ENCODE results near the gene GNAT1. TPM values are rescaled to one million over a fixed set of nuclear protein-coding genes. Genes with fewer than 3 reads are reported as not detected.

GNAT1 gene
- total and polyA plus RNA-seq, 2 of the 13 experiments (the other 11 are each of a cell fraction or from before 2014, with no cell fraction given): 0.15 TPM; not detected in 1

DNA sequence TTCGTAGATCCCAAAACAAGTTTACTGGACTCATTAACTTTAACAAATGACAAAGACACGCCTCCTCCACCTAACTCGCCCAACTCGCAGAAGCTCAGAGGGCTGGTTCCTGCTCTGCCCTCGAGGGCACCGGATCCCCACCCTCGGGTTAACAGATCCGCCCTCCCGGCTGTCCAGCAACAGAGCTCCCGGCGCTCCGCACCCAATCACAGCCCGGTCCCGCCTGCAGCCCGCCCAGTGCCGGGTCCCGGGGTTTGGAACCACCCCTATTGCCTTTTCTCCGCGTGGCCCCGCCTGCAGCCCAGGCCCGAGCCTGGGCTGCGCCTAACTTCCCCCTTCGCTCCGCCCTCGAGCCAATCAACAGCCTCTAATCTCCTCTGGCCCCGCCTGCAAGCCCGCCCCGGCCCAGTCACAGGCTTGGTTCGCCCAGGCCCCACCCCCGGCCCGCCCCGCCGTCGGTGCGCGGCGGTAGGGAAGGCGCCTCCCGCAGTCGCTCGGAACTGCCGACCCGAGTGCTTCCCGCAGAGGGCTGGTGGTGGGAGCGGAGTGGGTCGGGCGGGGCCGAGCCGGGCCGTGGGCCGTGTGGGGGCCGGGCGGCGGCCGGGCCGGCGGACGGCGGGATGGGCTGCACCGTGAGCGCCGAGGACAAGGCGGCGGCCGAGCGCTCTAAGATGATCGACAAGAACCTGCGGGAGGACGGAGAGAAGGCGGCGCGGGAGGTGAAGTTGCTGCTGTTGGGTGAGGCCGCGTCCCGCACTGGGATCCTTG lies 44.5 kb downstream of the GNAT1 start, which contains the start of gene GNAI2 (continued):
- TF ChIP-seq POLR2G (IDR thresholded peaks at IDR 0.05; ENCODE audit: low read depth, low read length) (peak; percentile 76), ZIK1 (CRISPR knock-in tag; IDR thresholded peaks at IDR 0.05; ENCODE audit: borderline replicate concordance, low read depth) (0 out of 2 replicates have a peak, but pooled peaks have one; percentile 59), ZNF232 (CRISPR knock-in tag; IDR thresholded peaks at IDR 0.05; ENCODE audit: borderline replicate concordance) (no peak), TP53 (CRISPR knock-in tag; conservative IDR thresholded peaks at IDR 0.05) (no peak), HNRNPLL (IDR thresholded peaks at IDR 0.05; ENCODE audit: low read depth, low read length, poor library complexity, severe bottlenecking) (peak; percentile 73), REL (CRISPR knock-in tag; conservative IDR thresholded peaks at IDR 0.05) (no peak), IKZF4 (CRISPR knock-in tag; IDR thresholded peaks at IDR 0.05; ENCODE audit: borderline replicate concordance, low read depth, not compliant biosample characterization) (peak; percentile 24), EP300 (IDR thresholded peaks at IDR 0.05; ENCODE audit: low read depth in 2 of 2, low read length in 2 of 2) (no peak), EP300 (CRISPR knock-in tag; IDR thresholded peaks at IDR 0.05; ENCODE audit: borderline replicate concordance) (no peak), MEIS2 (CRISPR knock-in tag; IDR thresholded peaks at IDR 0.05) (0 out of 2 replicates have a peak, but pooled peaks have one; percentile 13), MXI1 (IDR thresholded peaks at IDR 0.05; ENCODE audit: borderline replicate concordance, low read depth, low read length) (peak; percentile 62; the same call in 1 of the 3 replicates), SP2 (CRISPR knock-in tag; IDR thresholded peaks at IDR 0.05) (peak; percentile 84), ZBTB7B (CRISPR knock-in tag; IDR thresholded peaks at IDR 0.05) (peak; percentile 51; the same call in 1 of the 2 replicates), PHF21A (CRISPR knock-in tag; IDR thresholded peaks at IDR 0.05) (peak; percentile 72), PHF8 (CRISPR knock-in tag; IDR thresholded peaks at IDR 0.05) (peak; percentile 57), KDM2A (CRISPR knock-in tag; IDR thresholded peaks at IDR 0.05; ENCODE audit: borderline replicate concordance, low read depth) (peak; percentile 22; the same call in 1 of the 2 replicates), ZNF546 (CRISPR knock-in tag; conservative IDR thresholded peaks at IDR 0.05) (no peak), NONO (IDR thresholded peaks at IDR 0.05) (no peak), NONO (CRISPR knock-in tag; conservative IDR thresholded peaks at IDR 0.05) (0 out of 2 replicates have a peak, but pooled peaks have one; percentile 29)
- TF ChIP-seq, protein P1, sequence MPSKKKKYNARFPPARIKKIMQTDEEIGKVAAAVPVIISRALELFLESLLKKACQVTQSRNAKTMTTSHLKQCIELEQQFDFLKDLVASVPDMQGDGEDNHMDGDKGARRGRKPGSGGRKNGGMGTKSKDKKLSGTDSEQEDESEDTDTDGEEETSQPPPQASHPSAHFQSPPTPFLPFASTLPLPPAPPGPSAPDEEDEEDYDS (CRISPR knock-in tag; IDR thresholded peaks at IDR 0.05): peak; percentile 78
- TF ChIP-seq, protein P2, sequence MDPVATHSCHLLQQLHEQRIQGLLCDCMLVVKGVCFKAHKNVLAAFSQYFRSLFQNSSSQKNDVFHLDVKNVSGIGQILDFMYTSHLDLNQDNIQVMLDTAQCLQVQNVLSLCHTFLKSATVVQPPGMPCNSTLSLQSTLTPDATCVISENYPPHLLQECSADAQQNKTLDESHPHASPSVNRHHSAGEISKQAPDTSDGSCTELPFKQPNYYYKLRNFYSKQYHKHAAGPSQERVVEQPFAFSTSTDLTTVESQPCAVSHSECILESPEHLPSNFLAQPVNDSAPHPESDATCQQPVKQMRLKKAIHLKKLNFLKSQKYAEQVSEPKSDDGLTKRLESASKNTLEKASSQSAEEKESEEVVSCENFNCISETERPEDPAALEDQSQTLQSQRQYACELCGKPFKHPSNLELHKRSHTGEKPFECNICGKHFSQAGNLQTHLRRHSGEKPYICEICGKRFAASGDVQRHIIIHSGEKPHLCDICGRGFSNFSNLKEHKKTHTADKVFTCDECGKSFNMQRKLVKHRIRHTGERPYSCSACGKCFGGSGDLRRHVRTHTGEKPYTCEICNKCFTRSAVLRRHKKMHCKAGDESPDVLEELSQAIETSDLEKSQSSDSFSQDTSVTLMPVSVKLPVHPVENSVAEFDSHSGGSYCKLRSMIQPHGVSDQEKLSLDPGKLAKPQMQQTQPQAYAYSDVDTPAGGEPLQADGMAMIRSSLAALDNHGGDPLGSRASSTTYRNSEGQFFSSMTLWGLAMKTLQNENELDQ (CRISPR knock-in tag; IDR thresholded peaks at IDR 0.05; ENCODE audit: borderline replicate concordance): no peak
- TF ChIP-seq, protein P3, sequence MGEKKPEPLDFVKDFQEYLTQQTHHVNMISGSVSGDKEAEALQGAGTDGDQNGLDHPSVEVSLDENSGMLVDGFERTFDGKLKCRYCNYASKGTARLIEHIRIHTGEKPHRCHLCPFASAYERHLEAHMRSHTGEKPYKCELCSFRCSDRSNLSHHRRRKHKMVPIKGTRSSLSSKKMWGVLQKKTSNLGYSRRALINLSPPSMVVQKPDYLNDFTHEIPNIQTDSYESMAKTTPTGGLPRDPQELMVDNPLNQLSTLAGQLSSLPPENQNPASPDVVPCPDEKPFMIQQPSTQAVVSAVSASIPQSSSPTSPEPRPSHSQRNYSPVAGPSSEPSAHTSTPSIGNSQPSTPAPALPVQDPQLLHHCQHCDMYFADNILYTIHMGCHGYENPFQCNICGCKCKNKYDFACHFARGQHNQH (CRISPR knock-in tag; IDR thresholded peaks at IDR 0.05): peak; percentile 34; the same call in 1 of the 2 replicates

All from HepG2 (cell line).